Islet precursor cell (in vitro differentiated cells): Measurements from ENCODE around the gene C14orf119.

Experiments used
- DNase-seq: peaks from one replicate; pipeline ENCODE4 v3.0.0-alpha.2; 2018

The C14orf119 gene

DNA sequence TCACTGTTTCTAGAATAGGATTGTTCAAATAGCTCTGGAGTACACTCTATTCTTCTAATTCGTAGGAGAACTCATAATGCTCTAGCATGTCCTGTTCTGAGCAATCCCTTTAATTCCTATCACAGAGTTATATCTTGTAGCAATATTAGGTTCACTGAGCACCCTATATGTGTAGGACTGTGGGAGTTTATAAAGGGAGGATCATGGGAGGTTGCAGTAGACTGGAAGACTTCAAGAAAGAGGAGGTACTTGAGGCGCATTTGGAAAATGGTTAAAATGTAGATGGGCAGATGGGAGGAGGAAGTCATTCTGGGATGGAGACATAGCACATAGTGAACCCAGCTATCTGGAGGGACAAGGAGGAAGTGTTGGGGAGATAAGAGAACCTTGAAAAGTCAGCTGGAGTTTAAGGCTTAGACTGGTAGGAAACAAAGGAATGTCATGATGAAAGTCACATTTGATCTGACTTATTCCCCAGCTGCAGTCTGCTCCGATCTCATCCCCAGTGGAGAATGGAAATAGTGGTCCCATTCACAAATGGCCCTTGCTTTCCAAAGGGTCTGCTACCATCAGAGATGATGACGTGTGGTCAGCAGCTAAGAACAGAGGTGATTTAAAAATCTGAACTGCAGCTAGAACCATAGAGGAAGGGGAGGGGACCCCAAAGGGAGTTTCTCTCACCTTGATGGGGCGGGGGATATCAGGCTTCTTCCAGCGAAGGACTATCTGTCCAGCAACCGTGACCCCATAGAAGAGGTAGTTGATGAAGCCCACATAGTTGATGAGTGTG lies 33.9 kb downstream of the C14orf119 start:
- no peak for DNase-seq

DNA sequence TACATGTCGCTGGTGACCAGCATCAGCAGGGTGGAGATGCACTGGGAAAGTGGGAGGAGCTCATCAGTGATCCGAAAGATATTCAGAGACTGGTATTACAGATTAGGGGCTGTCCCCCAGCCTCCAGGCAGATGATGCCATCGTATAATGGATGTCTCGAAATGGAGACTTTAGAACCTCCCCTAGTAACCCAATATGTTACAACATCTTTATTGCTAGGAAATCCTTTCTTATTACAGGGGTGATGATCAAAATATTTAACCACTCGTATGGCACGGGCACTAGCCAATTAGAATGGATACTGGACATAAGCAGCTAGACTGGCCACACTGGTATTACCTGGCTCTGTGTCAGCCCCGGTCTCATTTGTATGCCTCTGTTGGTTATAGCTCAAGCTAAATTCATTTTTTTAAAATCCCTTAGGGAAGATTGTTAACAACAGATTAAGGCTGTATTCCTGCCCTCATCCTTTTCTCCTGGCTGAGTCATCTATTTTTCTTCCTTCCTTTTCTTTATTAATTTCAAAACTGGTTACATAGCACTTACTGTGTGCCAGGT lies 34.5 kb downstream of the C14orf119 start:
- DNase-seq: peak; percentile 21

GRCh38 chr14:23130871-23131270 lies 35.6 kb downstream of the C14orf119 start:
- peak; percentile 31 for DNase-seq

GRCh38 chr14:23131482-23131881 lies 36.2 kb downstream of the C14orf119 start:
- no peak for DNase-seq

GRCh38 chr14:23132970-23133369 lies 37.7 kb downstream of the C14orf119 start:
- DNase-seq: no peak

DNA sequence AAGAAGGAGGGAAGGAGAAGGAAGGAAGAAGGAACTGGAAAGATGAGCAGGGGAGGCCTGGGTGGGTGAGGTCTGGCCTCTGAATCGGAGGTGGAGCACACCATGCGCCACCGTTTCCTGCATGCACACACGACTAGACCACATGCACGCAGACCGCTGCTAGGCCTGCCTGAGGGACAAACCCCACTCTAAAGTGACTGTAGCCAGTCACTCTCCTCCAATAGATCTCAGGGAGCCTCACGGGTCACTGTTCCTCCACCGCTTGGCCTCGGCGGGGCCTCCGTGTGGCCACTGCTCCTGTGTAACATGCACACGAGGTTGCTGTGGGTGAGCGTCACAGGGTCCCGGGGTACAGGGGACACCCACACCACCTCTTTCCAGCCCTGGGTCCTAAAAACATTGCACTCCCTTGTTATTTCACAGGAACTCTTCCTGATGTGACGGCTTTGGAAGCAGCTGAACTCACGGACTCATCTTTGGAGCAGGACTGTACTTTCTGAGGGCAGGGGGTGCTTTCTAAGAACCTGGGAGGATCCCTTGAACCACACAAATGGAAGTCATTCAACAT lies 41.3 kb downstream of the C14orf119 start:
- DNase-seq: peak; percentile 42

GRCh38 chr14:23137192-23137812 lies 42.0 kb downstream of the C14orf119 start:
- DNase-seq: peak; percentile 41

DNA sequence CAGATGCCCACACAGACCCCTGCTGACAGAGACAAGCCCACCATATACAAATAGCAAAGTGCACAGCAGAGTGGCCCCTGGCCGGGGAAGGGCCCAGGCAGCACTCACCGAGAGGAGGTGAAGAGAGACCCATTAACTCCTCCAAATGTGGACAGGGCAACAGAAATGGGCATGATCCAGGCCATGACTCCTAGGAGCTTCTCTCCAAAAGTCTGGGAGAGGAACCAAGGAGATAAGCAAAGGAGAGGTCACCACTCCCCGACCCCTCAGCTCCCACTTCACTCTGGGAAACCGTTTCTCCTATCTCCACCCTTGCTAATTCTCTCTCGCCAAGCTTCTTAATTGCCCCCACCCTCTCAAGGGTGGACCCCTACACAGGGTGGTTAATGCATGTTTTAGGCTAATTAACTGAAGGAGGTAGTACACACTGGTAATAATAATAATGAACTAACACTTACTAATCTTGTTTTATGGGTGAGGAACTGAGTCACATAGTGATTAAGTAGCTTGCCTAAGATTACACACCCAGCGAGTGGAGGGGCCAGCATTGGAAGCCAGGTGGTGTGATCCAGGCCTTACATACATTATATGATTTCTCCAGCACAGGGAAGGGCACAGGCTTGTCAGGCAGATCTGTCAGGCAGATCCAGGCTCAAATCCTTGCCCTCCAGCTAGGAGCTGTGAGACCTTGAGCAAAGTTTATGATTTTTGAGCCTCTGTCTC lies 42.7 kb downstream of the C14orf119 start:
- peak; percentile 37 for DNase-seq

DNA sequence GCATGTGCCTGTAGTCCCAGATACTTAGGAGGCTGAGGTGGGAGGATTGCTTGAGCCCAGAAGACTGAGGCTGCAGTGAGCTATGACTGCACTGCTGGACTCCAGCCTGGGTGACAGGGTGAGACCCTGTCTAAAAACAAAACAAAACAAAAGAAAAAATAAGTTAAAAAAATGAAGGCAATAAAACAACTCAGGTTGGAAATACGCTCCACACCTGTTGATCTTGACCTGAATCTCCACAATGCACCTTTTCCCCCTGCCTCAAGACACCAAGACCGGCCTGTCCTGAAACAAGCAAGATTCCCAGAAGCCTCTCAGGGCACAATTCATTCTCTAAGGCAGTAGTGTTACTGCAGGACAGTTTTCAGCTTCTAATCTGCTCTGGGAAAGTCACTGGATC lies 44.6 kb downstream of the C14orf119 start:
- no peak for DNase-seq

DNA sequence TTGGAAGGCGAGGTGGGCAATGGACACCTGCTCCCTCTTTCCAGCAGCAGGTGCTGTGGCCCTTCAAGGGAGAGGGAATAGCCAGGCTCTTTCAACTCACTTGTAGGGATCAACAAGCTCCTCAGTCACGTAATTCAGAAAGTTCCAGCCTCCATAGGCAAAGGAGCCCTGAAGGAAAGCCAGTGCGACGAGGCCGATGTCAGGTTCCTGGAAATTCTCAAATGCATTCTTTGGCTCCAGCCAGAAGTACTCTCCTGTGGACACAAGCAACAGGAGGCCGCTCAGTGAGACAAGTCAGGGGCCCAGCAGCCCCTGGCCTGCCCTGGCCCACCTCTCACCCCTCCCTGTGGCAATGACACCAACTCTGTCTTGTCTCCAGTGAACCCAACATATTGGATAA lies 45.1 kb downstream of the C14orf119 start:
- peak; percentile 43 for DNase-seq

- DNase-seq: peak; percentile 79
Observed at GRCh38 chr14:23141706-23142444, 46.6 kb downstream of the C14orf119 start.

DNA sequence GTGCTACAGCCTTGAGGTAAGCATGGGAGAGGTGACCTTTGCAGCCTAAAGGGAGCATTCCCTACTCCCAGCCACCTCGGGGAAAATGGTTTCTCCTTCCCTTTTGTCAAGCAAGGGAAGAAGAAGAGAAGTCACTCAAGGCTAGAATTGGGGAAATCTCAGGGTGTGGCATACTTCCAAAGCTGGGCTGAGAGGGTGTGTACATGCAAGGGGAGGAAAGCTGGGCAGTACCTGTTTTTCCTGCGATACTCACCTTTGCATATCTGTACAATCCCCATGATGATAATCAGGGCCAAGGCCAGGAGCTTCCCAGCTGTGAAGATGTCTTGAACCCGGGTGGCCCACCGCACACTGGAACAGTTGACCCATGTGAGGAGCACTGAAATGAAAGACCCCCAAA lies 47.5 kb downstream of the C14orf119 start:
- no peak for DNase-seq

DNA sequence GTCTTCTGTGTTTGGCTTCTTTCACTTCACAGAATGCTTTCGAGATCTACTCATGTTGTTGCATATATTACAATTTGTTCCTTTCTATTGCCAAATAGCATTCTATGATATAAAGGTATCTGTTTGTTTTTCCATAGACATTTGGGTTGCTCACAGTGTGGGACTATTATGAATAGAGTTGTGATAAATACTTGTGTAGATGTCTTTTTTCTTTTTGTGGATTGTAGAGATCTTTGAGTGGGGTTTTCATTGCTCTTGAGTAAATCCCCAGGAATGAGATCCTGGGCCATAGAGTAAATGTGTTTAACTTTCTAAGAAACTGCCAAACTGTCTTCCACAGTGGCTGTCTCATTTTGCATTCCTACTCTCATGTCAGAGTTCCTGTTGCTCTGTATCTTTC lies 48.6 kb downstream of the C14orf119 start:
- no peak for DNase-seq

DNA sequence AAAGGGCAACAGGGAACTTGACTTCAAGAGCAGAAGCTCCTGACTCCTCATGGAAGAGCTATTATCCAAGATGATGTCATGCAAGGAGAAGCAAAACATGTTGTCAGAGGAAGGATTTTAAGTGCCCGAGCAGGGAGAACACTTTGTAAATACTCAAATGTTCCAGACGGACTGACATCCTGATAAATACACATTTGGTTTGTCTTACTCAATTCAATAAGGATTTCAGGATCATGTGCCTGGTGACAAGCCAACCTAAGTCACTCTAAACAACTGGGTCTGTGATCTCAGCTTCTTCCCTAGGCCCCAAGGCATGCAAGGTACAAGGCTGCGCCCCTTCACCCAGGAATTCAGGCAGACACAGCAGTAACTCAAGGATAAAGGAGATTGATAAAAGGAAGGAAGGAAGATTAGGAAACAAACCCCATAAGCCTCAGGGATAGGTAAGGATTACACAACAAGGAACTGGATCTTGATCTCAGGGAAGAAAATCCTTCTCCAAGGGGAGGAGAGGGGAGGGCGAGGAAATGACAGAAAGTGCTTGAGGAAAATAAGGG lies 50.6 kb downstream of the C14orf119 start:
- peak; percentile 64 for DNase-seq

DNA sequence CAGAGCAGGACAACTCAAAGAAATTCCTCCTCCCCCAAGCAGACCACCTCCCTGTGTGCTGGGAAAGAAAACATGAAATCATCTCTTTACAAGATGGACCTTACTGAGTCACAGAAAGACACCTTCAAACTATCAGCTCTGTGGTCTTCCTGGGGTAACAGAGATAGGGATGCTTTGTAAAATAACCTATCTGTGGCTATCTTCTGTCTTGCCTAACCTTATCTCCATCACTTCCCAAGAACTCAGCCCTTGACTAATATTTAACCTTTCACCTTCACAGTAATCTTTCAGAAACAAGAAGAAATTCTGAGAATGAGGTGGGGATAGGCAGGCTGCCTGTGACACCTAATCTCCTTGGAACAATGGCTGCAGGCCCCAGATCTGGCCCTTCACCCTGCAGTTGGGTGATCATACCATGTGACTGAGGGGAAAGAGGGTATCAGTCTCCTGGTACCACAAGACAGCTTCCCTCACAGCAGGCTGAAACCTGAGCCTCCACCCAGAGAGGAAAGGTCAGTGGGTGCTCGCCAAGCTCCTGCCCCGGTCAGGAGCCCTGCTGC lies 51.1 kb downstream of the C14orf119 start:
- peak; percentile 56 for DNase-seq

DNA sequence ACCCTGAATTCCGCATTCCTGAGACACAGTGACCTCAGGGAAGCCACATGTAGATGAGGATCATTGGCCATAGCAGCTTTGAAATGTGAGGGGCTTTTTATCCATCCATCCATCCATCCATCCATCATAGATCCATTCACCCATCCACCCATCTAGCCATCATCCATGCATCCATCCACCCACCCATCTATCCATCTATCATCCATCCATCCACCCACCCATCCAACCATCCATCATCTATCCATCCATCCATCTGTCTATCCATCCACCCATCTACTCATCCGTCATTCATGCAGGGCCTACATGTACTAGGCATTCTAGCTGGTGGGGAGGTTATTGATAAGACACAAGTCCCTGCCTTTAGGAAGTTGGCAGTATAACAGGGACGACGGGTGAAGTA lies 51.7 kb downstream of the C14orf119 start:
- DNase-seq: no peak

GRCh38 chr14:23147676-23148075 lies 52.4 kb downstream of the C14orf119 start:
- no peak for DNase-seq

GRCh38 chr14:23148591-23149249 lies 53.4 kb downstream of the C14orf119 start:
- DNase-seq: peak; percentile 53

GRCh38 chr14:23149745-23150144 lies 54.4 kb downstream of the C14orf119 start:
- DNase-seq: no peak
